EL (cell line): Measurements from ENCODE around the gene NEK8.
"Not testable (repeated sequence)": the region's sequence is repeated elsewhere in the genome, so short reads cannot be mapped to it uniquely, and the experiment has no call there.

Experiments
- DNase-seq: peaks from one replicate; pipeline ENCODE4 v3.0.0-alpha.2; 2016

The NEK8 gene

GRCh38 chr17:28725660-28726225 lies 2.8 kb upstream of the NEK8 start:
- peak; percentile 92 for DNase-seq

- peak; percentile 75 for DNase-seq
These were observed 2.4 kb upstream of the NEK8 start, which contains the start of gene TLCD1 for GRCh38 chr17:28726226-28726626. TSS of gene TLCD1 (minus strand) at chr17:28726233. CDS start at chr17:28726097, 136 bp downstream.

GRCh38 chr17:28726627-28727491 lies 1.7 kb upstream of the NEK8 start:
- DNase-seq = peak; percentile 96

DNA sequence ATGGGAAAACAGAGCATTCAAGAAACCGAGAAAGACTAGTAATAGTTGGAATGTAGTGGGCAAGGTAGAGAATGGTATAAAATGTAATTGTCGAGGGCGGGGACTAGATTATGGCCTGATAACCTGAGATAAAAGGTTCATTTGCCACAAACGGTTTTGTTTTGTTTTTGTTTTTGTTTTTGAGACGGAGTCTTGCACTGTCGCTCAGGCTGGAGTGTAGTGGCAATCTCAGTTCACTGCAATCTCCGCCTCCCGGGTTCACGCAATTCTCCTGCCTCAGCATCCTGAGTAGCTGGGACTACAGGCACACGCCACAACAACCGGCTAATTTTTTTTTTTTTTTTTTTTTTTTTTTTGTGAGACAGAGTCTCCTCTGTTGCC lies 1.4 kb downstream of the NEK8 start:
- DNase-seq = no peak

DNA sequence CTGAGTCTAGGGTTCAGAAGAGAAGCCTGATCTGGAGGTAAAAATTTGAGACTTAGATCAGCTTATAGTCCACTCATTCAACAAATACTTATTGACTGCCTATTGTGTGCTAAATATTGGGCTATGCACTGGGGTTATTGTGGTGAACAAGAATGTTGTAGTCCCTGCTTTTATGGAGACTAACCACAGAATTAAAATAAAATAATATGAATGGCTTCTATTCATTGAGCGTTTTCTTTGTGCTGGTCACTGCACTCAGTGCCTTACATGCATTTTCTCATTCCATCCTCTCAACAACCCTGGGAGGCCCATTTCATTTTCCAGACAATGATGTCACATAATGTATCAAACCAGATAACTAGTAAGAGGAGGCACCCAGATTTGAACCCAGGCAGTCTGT lies 4.8 kb downstream of the NEK8 start:
- DNase-seq = no peak

DNA sequence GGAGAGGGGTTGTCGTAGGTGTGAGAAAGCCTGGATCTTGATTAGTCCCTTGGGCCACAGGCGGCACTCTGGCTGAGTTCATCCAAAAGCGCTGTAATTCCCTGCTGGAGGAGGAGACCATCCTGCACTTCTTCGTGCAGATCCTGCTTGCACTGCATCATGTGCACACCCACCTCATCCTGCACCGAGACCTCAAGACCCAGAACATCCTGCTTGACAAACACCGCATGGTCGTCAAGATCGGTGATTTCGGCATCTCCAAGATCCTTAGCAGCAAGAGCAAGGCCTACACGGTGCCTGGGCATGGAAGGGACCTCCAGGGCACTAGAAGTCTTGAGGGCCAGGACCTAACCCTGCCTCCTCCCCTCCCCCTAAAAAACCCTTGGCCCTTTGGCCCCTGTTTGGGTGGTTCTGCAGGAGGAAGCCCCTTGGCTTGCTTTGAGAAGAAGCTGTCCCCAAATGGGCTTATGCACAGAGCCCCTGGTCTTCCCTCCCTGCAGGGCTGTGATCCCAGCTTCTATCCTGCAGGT lies 6.2 kb downstream of the NEK8 start:
- DNase-seq = no peak

DNA sequence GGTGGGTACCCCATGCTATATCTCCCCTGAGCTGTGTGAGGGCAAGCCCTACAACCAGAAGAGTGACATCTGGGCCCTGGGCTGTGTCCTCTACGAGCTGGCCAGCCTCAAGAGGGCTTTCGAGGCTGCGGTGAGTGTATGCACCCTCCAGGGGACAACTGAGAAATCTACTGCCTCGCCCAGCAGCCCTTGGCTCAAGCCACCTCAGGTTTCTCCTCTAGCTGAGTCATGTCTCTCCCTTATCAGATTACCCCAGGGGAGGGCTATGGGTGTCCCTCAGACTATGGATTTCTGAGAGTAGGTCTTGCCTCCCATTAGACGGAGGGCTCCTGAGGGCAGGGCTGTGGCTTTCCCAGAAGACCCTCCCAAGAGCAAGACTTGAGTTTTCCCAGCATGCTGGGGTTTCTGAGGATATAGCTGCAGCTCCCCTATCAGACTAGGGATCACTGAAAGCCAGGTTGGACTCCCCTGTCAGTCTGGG lies 6.7 kb downstream of the NEK8 start:
- peak; percentile 26 for DNase-seq

GRCh38 chr17:28735913-28736769 lies 7.6 kb downstream of the NEK8 start:
- not testable (repeated sequence) for DNase-seq

DNA sequence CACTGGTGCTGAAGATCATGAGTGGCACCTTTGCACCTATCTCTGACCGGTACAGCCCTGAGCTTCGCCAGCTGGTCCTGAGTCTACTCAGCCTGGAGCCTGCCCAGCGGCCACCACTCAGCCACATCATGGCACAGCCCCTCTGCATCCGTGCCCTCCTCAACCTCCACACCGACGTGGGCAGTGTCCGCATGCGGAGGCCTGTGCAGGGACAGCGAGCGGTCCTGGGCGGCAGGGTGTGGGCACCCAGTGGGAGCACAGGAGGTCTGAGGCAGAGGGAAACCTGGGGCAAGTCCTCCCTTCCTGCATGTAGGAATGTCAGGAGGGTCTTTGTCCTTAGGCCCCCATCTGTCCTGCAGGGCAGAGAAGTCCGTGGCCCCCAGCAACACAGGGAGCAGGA lies 8.7 kb downstream of the NEK8 start:
- DNase-seq = no peak

- no peak for DNase-seq
These were observed 9.4 kb downstream of the NEK8 start for GRCh38 chr17:28737770-28738679.

DNA sequence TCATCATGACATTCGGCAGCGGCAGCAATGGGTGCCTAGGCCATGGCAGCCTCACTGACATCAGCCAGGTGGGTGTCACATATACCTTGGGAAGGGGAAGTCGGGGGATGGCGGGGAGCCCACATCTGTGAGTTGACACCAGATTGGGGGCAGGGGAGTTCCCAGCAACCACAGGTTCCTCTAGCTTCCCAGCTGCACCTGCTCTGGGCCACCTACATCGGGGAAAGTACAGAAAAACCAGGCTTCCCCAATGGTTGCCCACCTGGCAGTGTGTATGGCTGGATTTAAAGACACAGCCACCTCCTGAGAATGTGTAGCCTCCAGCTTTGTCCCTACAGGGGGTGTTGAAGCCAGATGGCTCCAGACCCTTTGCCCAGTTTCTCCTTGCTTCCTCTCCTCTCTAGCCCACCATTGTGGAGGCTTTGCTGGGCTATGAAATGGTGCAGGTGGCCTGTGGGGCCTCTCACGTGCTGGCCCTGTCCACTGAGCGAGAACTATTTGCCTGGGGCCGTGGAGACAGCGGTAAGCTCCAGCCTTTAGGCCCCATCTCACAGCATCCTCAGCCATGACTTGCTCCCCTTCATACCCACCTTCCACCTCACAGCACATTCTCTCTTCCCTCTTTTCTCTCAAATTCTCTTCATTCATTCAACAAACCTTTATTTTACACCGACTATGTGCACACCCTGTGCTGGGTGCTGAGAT lies 10.2 kb downstream of the NEK8 start:
- no peak for DNase-seq

DNA sequence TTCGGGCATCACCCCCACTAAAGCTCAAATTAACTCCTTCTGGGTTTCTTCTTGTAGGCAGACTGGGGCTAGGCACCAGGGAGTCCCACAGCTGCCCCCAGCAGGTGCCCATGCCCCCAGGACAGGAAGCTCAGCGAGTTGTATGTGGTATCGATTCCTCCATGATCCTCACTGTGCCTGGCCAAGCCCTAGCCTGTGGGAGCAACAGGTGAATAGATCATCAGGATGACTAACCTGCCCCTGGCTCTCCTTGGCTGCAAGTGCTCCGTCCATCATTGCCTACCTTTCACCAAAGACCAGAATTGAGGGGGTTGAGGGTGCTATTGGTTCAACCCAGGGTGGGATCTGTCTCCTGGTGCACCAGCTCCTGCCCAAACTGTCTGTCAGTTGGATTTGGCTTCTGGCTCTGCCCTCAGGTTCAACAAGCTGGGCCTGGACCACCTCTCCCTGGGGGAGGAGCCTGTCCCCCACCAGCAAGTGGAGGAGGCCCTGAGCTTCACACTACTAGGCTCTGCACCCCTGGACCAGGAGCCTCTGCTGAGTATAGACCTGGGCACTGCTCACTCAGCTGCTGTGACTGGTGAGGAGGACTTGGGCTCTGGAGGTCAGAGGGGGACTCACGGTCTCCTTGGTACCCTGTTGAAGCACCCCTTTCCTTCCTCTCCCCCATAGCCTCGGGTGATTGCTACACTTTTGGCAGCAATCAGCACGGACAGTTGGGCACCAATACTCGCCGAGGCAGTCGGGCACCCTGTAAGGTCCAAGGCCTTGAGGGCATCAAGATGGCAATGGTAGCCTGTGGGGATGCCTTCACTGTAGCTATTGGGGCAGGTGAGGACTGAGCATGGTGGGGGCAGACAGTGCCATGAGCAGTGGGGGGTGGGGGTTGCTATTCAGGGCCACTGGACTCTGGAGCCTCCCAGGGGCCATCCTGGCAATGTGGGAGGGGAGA lies 12.1 kb downstream of the NEK8 start:
- DNase-seq = no peak

- DNase-seq = no peak
These were observed 13.1 kb downstream of the NEK8 start for GRCh38 chr17:28741358-28742349.

DNA sequence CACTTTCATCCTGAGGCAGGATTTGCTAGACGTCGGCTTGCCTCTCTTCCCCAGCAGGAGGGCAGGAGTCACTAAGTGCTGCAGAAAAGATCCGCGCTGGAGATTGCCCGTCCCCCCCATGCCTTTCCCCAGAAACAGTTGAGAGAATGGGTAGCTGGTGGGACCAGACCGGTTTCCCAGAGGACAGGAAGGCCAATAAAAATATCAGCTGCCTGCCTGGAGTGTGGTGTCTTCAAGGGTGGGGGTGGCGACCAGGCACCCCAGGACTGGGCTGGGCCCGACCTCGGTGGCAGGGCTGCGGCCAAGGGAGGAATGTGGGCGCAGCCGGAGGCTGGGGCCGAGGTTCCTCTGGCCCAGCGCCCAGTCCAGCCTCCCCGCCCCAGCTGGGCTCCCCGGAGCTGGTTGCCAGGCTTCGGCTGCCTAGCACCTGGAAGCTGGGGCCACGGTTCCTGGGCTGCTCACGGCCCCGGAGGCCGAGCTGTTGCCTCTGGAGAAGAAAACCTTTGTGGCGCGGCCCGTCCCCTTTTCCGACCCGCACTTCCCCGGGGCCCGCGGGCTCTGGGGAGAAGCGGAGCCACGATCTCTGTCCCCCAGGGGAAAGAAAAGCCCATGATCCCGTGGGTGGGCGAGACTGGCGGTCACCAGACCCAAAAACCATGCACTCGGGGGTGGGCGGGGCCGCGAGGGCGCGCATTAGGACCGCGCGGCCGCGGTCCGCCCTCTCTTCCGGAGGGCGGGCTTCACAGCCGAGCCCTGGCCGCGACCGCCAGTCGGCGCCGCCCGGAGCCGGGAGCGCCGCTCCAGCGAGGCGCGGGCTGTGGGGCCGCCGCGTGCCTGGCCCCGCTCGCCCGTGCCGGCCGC lies 14.9 kb downstream of the NEK8 start, which contains the start of gene TRAF4:
TRAF4 (plus strand) TSS at position 769 of the 861 bp plus-strand sequence. CDS start 102 bp downstream, outside the sequence.
- peak; percentile 92 for DNase-seq

GRCh38 chr17:28744104-28744971 lies 15.8 kb downstream of the NEK8 start:
- DNase-seq = peak; percentile 59

GRCh38 chr17:28744972-28745785 lies 16.6 kb downstream of the NEK8 start:
- DNase-seq = peak; percentile 58
